Iris pigment epithelial cell (primary cell): Measurements from ENCODE around the gene LRCH1.

ENCODE experiments used
- DNase-seq: peaks from one replicate; pipeline ENCODE4 v3.0.0-alpha.2; 2011; ENCODE audit warnings: low read depth

Gene LRCH1

DNA sequence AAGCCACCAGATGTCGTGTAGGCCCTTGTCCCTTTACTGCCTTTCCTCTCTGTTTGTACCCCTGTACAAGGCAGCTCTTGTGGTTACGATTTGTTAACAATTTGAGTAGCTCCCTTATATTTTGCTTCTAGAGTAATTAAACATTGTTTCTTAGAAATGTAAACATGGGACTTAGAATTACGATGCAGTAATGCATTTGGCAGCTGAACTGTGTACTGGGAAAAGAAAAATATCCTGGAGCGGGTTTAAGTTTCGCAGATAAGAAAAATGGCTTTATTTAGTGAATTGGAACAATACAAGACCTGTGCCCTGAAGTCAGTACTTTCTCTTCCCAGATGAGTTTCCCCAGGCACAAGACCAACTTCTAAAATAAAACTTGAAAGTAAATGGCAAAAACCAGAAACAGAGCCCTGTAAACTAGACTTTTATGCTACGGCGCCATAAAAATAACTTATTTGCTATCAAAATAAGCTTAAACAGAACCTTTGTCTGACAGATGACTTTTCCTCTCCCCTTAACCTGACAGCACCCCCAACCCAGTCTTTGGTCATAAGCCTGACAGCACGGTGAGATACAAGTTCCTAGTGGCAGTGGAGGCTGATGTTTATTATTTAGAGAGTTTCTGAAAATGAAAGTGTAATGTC lies 63.0 kb downstream of the LRCH1 start:
- peak; percentile 60 for DNase-seq

- DNase-seq: no peak
These were observed 64.3 kb downstream of the LRCH1 start for GRCh38 chr13:46617229-46617721.

DNA sequence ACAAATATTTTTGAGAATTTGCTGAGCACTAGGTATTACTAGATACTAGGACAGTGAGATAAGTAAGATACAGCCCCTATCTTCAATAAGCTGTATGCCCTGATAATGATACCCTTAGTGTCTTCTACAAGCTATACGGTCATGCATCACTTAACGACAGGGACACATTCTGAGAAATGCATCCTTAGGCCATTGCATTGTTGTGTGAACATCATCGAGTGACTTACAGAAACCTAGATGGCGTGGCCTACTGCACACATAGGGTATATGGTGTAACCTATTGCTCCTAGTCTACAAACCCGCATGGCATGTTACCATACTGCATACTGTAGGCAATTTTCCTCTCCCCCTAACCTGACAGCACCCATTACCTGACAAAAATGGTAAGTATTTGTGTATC lies 64.9 kb downstream of the LRCH1 start:
- no peak for DNase-seq

- no peak for DNase-seq
These were observed 65.8 kb downstream of the LRCH1 start for GRCh38 chr13:46618694-46619254.

DNA sequence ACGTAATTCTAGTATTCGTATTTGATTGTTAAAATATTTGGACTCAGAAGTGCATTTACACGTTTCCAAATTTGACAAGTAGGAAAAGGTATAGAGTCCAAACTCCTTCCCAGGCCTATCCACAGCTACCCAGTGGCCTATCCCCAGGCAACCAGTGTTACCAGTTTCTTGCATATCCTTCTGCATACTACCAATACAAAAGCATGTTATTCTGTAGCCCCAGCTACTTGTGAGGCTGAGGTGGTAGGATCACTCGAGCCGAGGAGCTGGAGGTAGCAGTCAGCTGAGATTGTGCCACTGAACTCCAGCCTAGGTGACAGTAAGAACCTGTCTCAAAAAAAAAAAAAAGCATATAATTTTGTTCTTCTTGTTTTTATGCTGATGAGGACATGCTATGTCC lies 67.1 kb downstream of the LRCH1 start:
- no peak for DNase-seq

DNA sequence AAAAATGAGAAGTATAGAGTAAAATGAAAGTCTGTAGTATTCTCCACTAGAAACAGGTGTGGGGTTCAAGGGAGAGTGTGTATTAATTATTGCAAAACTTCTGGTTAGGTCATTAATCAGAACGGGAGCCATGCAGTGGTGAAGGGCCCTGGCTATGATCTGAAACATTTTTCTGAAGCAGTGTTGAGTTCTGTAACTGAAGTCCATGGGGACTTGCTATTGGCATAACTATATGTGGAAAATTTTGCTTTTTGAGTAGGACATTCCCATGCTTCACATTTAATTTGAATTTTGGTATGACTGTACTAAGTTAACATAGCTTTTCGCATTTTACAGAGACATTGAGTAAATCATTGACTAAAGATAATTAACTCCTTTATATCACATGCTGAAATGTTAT lies 67.5 kb downstream of the LRCH1 start:
- DNase-seq: no peak

- peak; percentile 20 for DNase-seq
These were observed 68.2 kb downstream of the LRCH1 start for GRCh38 chr13:46621133-46621532.

DNA sequence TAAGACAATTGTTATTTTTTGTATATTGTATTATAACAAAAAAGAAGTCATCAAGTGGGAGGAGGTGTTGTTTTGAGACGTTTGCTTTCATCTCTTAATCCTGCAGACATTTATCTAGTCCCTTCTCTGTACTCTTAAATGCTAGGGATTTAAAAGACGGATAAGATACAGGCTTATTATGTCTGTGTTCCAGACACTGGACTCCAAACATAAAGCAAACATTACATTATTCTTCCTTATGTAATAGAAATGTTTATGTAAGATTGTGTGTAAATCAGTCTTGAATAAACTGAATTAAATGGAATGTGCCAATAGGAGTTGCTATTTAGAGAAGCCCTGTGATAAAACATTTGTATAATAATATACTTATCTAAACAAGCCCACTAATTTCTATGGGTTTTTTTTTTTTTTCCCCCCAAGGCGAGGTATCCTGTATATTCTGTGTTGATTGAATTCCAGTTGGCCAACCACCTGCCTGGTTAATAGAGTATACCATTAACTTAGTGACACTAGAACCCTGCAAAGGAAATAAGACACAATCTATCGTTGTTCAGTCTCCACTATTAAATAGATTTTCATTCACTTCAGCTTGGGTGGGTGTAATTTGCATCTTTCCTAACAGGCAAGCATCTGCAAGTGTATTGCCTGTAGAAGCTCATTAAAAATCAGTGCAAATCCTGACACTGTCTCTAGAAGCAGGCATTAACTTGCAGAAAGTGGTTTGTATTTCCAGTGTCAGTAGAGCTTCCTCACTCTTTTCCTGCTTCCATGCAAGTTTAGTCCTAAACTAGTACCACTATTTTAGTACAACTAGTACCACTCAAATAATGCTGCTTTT lies 69.0 kb downstream of the LRCH1 start:
- DNase-seq: no peak

GRCh38 chr13:46622630-46623256 lies 69.8 kb downstream of the LRCH1 start:
- DNase-seq: peak; percentile 83

DNA sequence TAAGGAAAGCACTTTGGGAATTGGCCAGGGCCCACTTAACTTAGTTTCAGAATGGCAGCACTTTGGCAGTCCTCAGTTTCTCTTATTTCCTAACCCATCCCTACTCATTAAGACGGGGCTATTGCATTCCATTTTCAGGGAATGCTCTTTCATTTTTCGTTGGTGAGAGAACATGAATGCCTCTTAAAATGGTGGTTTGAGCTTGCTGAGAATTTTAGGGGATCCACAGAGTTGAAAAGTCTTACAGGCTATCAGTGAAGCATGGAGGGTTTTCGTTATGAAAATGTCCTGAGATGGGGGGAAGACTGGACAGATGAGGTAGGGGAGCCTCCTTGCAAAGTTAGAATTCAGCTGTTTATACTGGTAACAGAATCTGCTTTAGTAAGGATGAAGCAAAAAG lies 71.4 kb downstream of the LRCH1 start:
- DNase-seq: no peak

DNA sequence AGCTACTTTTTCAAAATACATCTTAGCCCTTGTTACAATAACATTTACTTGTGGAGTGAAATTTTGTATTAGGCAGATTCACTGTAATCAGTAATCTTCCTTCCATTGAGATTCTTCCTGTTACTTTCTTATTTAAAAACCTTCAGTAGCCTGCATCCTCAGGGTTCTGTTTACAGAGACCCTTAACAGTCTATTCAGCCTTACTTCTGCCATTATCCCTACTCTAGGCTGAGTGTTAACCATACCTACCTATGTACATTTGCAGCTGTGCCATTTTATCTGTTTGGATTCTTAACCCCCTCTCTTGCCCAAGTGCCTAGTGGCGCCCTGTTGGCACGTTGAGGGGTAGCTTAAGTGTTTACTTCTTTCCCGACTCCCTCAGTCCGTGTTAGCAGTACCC lies 71.9 kb downstream of the LRCH1 start:
- no peak for DNase-seq

DNA sequence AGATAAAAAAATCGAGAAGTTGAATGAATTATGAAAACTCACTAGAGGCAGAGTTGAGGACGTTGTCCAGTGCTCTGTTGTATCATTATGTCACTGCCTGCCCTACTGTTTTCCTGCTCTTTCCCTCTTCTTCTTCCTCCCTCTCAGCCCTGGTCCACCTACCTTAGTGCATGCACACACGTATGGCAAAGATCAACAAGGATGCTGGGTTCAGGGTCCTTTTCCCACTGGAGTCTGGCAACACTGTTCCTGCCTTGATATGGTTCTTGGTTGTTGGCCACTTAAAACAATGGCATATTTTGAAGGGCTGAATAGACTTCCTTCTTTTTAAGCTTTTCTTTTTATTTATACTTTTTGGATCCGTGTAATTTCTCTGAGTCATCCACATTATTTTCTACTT lies 74.5 kb downstream of the LRCH1 start:
- DNase-seq: no peak

GRCh38 chr13:46628622-46629365 lies 75.8 kb downstream of the LRCH1 start:
- DNase-seq: no peak

DNA sequence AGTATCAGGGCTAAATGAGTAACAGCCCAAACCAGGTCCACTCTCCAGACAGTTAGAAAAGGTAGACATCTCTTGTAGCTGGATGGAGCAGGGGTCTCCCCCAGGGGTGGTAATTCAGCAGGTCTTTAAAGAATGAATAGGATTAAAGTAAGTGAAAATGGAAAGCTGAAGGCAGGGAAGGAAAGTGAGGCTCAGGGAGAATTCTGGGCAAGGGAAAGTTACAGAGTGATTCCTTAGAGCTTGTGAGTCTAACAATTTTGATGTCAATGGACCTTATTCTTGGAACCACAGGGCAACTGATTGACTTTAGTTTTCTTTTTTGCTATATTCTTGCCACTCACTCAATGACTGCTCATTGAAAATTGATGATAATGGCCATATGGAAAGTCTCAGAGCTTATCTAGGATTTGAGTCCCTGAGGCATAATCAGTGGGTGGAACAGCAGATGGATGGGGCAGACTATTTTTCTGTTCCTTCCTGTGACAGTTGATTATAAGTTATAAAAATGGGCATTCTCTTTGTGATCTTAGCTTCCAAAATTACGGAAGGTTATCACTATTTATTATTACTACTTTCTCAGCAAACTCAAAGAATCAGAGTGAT lies 76.9 kb downstream of the LRCH1 start:
- no peak for DNase-seq

- no peak for DNase-seq
These were observed 77.6 kb downstream of the LRCH1 start for GRCh38 chr13:46630431-46631178.

- no peak for DNase-seq
These were observed 78.2 kb downstream of the LRCH1 start for GRCh38 chr13:46631179-46631542.

DNA sequence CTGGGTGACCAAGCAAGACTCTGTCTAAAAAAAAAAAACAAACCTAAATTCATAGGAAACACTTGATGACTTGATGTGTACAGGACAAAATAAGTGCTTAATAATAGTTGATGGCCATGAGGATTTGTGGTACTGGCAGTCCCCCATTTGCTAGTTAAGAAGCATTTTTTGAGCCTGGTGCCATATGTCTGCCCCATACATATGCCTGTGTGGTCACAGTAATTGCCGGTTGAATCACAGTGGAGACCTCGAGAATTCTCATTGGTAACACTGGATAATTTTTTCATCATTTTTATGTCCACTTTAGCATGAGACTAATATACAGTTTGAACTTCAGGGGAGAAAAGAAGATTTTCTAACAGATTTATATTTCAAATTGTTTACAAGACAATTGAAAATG lies 79.2 kb downstream of the LRCH1 start:
- no peak for DNase-seq

DNA sequence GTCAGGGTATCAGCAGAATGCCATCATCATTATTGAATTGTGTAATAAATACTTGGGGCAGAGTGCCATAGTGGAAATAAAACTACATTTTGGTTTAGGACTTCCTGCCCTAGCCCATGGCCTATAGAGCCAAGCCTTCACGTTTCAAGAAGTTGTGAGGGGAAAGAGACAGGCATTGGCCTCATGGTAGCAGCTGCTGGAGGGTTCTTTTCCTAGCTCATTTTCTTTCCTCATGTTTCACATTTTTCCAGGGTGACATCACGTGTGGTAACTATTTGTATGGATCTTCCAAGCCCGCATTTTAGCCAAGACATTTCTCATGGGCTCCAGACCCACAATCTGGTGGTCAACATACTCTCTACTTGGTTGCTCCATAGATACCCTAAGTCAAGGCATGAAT lies 80.4 kb downstream of the LRCH1 start:
- peak; percentile 83 for DNase-seq

- DNase-seq: no peak
These were observed 83.5 kb downstream of the LRCH1 start for GRCh38 chr13:46636451-46636850.

- no peak for DNase-seq
These were observed 84.2 kb downstream of the LRCH1 start for GRCh38 chr13:46637213-46637612.

- DNase-seq: no peak
These were observed 85.3 kb downstream of the LRCH1 start for GRCh38 chr13:46638262-46638661.
